Measurements from ENCODE around the gene GNG7.
"Not testable (repeated sequence)": the region's sequence is repeated elsewhere in the genome, so short reads cannot be mapped to it uniquely, and the experiment has no call there.

Gene GNG7

GRCh38 chr19:2548966-2549365 is 153.5 kb downstream of the GNG7 start:
- no peak overlapping the region for H3K4me3 ChIP-seq (ENCODE audit: low read depth, low read length)
- no peak for TF ChIP-seq CTCF (IDR thresholded peaks at IDR 0.05; ENCODE audit: borderline replicate concordance, insufficient read depth, low read depth, low read length)

- no peak for TF ChIP-seq CTCF (IDR thresholded peaks at IDR 0.05; ENCODE audit: borderline replicate concordance, insufficient read depth, low read depth, low read length)
Measured at GRCh38 chr19:2547721-2548120, 154.8 kb downstream of the GNG7 start.

GRCh38 chr19:2547033-2547680 is 155.3 kb downstream of the GNG7 start:
- no peak for TF ChIP-seq CTCF (IDR thresholded peaks at IDR 0.05; ENCODE audit: borderline replicate concordance, insufficient read depth, low read depth, low read length)
- no peak overlapping the region for H3K4me3 ChIP-seq (ENCODE audit: low read depth, low read length)

More at GRCh38 chr19:2547721-2548120, 154.8 kb downstream of the GNG7 start:
- H3K4me3 ChIP-seq (ENCODE audit: low read depth, low read length), result no peak overlapping the region

- no peak overlapping the region for H3K4me3 ChIP-seq (ENCODE audit: low read depth, low read length)
- no peak for TF ChIP-seq CTCF (IDR thresholded peaks at IDR 0.05; ENCODE audit: borderline replicate concordance, insufficient read depth, low read depth, low read length)
Measured at GRCh38 chr19:2546128-2547032, 156.1 kb downstream of the GNG7 start.

GRCh38 chr19:2545416-2546127 is 156.9 kb downstream of the GNG7 start:
- not testable (repeated sequence) for H3K4me3 ChIP-seq (ENCODE audit: low read depth, low read length)

- TF ChIP-seq CTCF (IDR thresholded peaks at IDR 0.05; ENCODE audit: borderline replicate concordance, insufficient read depth, low read depth, low read length), result no peak
- H3K4me3 ChIP-seq (ENCODE audit: low read depth, low read length), result no peak overlapping the region
Measured at GRCh38 chr19:2544576-2545415, 157.7 kb downstream of the GNG7 start.
